IMR-90 (cell line): Measurements from ENCODE around the gene FMNL1. TPM values are rescaled to one million over a fixed set of nuclear protein-coding genes. Genes with fewer than 3 reads are reported as not detected.
"Not testable (repeated sequence)": the region's sequence is repeated elsewhere in the genome, so short reads cannot be mapped to it uniquely, and the experiment has no call there.

Experiments
- ATAC-seq: fragments of 200-7000 bp; cut with Tn5 transposase; 2 replicates; pipeline ENCODE4 v1.9.1; 2020; ENCODE audit warnings: low read depth, mild to moderate bottlenecking, moderate library complexity
- BruUV-seq: library from RNA; stranded (reverse); fragments of 400-500 nt; replicated peaks from 2 replicates; lab custom pipeline; 2021; lab: Mats Ljungman, UMichigan
- CTCF ChIA-PET: fragments of 300-600 bp; formaldehyde crosslinking; extraction: SDS; loops from one replicate; lab custom pipeline; 2021; ENCODE audit warnings: antibody characterized with exemption; lab: Yijun Ruan, JAX
- POLR2A ChIA-PET: fragments of 300-600 bp; sonication (Branson Sonifier 250); formaldehyde crosslinking; loops from one replicate; lab custom pipeline; 2022; ENCODE audit warnings: antibody characterized with exemption; ENCODE audit not compliant: unreplicated experiment; lab: Charles Lee
- DNase-seq: peaks from one replicate; pipeline ENCODE4 v3.0.0; 2013
- H2AFZ ChIP-seq: replicated peaks from 2 replicates; pipeline ENCODE3; 2013; ENCODE audit warnings: low read length, mild to moderate bottlenecking; ENCODE audit not compliant: poor library complexity
- H2AK5ac ChIP-seq: 2 replicates; pipeline ENCODE4 v1.6.1; 2013; ENCODE audit warnings: low read depth, low read length, inconsistent platforms
- H2AK9ac ChIP-seq: replicated peaks from 2 replicates; pipeline ENCODE3; 2013; ENCODE audit warnings: mild to moderate bottlenecking, low read depth, low read length, moderate library complexity; ENCODE audit not compliant: poor library complexity
- H2BK120ac ChIP-seq: 2 replicates; pipeline ENCODE4 v1.6.1; 2013; ENCODE audit warnings: low read depth, low read length, inconsistent platforms
- H2BK15ac ChIP-seq: 3 replicates; pipeline ENCODE4 v1.6.1; 2013; ENCODE audit warnings: low read depth, low read length, inconsistent platforms
- H2BK20ac ChIP-seq: 2 replicates; pipeline ENCODE4 v1.6.1; 2013; ENCODE audit warnings: low read depth, mild to moderate bottlenecking, inconsistent platforms, low read length, moderate library complexity
- H2BK5ac ChIP-seq: 2 replicates; pipeline ENCODE4 v1.6.1; 2013; ENCODE audit warnings: mild to moderate bottlenecking, low read depth, low read length, inconsistent platforms; ENCODE audit not compliant: poor library complexity, severe bottlenecking
- H3K14ac ChIP-seq: replicated peaks from 2 replicates; pipeline ENCODE4 v1.6.1; 2013; ENCODE audit warnings: low read depth, low read length, inconsistent platforms
- H3K18ac ChIP-seq: 2 replicates; pipeline ENCODE4 v1.6.1; 2013; ENCODE audit warnings: low read depth, low read length, control low read depth
- H3K23ac ChIP-seq: 2 replicates; pipeline ENCODE4 v1.6.1; 2013; ENCODE audit warnings: low read depth, low read length, inconsistent platforms
- H3K27ac ChIP-seq: 2 replicates; pipeline ENCODE4 v1.5.1; 2013; ENCODE audit warnings: mild to moderate bottlenecking, control low read depth, low read length; ENCODE audit not compliant: insufficient read depth
- H3K27me3 ChIP-seq: 2 replicates; pipeline ENCODE4 v1.6.1; 2013; ENCODE audit warnings: low read length; ENCODE audit not compliant: control insufficient read depth, insufficient read depth
- H3K36me3 ChIP-seq: 2 replicates; pipeline ENCODE4 v1.6.1; 2013; ENCODE audit warnings: low read length, mixed read lengths; ENCODE audit not compliant: control insufficient read depth, insufficient read depth
- H3K4ac ChIP-seq: 2 replicates; pipeline ENCODE4 v1.6.1; 2013; ENCODE audit warnings: low read depth, low read length, inconsistent platforms
- H3K4me1 ChIP-seq: 2 replicates; pipeline ENCODE4 v1.6.1; 2013; ENCODE audit warnings: low read length, mixed read lengths; ENCODE audit not compliant: control insufficient read depth, insufficient read depth
- H3K4me2 ChIP-seq: 2 replicates; pipeline ENCODE4 v1.6.1; 2013; ENCODE audit warnings: low read depth, mild to moderate bottlenecking, control low read depth, low read length, moderate library complexity
- H3K4me3 ChIP-seq: 2 replicates; pipeline ENCODE4 v1.5.1; 2013; ENCODE audit warnings: low read depth, mild to moderate bottlenecking, control low read depth, low read length, moderate library complexity; ENCODE audit not compliant: insufficient read depth
- H3K56ac ChIP-seq: 2 replicates; pipeline ENCODE4 v1.6.1; 2013; ENCODE audit warnings: low read length, inconsistent platforms; ENCODE audit not compliant: insufficient read depth; ENCODE audit errors: extremely low read depth
- H3K79me1 ChIP-seq, 2 experiments: 2 replicates each; pipeline ENCODE4 v1.6.1; 2013; ENCODE audit warnings: low read length in 2 of 2, inconsistent platforms in 1 of 2, low read depth in 1 of 2
- H3K9ac ChIP-seq: 2 replicates; pipeline ENCODE4 v1.6.1; 2013; ENCODE audit warnings: low read depth, low read length, control low read depth
- H3K9me1 ChIP-seq: 2 replicates; pipeline ENCODE4 v1.6.1; 2013; ENCODE audit warnings: low read length, inconsistent platforms; ENCODE audit not compliant: insufficient read depth
- H3K9me3 ChIP-seq: 2 replicates; pipeline ENCODE4 v1.6.1; 2013; ENCODE audit warnings: low read length; ENCODE audit not compliant: control insufficient read depth, insufficient read depth
- H4K20me1 ChIP-seq: 2 replicates; pipeline ENCODE4 v1.6.1; 2013; ENCODE audit warnings: low read length, inconsistent platforms; ENCODE audit not compliant: insufficient read depth
- H4K5ac ChIP-seq: 2 replicates; pipeline ENCODE4 v1.6.1; 2013; ENCODE audit warnings: mild to moderate bottlenecking, low read depth, low read length, control low read depth
- H4K8ac ChIP-seq, 2 experiments: 2 replicates each; pipeline ENCODE4 v1.6.1; 2013; ENCODE audit warnings: low read depth in 2 of 2, low read length in 2 of 2, control low read depth in 1 of 2, inconsistent platforms in 1 of 2
- H4K91ac ChIP-seq: 2 replicates; pipeline ENCODE4 v1.6.1; 2013; ENCODE audit warnings: low read depth, low read length, inconsistent platforms; ENCODE audit not compliant: insufficient read depth
- CEBPB ChIP-seq: IDR thresholded peaks from 2 replicates; pipeline ENCODE4 v1.6.1; 2012; ENCODE audit warnings: low read depth, low read length, improper control_type of control experiment
- WGBS, 2 experiments: methylation state at CpG; one replicate each; pipeline versions ENCODE4 v1.1.5 to v1.1.7; 2013; ENCODE audit warnings: missing lambda C conversion rate in 2 of 2; ENCODE audit not compliant: insufficient read length in 1 of 2; ENCODE audit errors: extremely low coverage in 2 of 2; 5-methylcytosine and 5-hydroxymethylcytosine counted together
- dilution Hi-C: fragments of 300-500 bp; cut with HindIII; formaldehyde crosslinking; loops from one replicate; pipeline ENCODE4 v1.14.3; 2018; ENCODE audit warnings: low sequenced_read_pairs; ENCODE audit not compliant: unreplicated experiment
- in situ Hi-C: fragments of 300-500 bp; cut with MboI; formaldehyde crosslinking; loops from 3 replicates; pipeline ENCODE4 v1.14.3; 2019; ENCODE audit warnings: low sequenced_read_pairs, inconsistent platforms, mixed read lengths
- intact Hi-C: fragments of 100-400 bp; cut with micrococcal nuclease; formaldehyde crosslinking; loops from 2 replicates; pipeline ENCODE4 v1.10.0; 2022
- polyA plus RNA-seq, 3 experiments: library from polyadenylated mRNA; depleted of rRNA; stranded (reverse); fragments of >200 nt; gene quantifications; 2 replicates each; pipeline ENCODE4 v1.2.3, GENCODE V29; 2012; ENCODE audit warnings: low replicate concordance in 1 of 3
- total RNA-seq: library from RNA; depleted of rRNA; stranded (reverse); fragments of >200 nt; gene quantifications from 2 replicates; pipeline ENCODE4 v1.2.3, GENCODE V29; 2012

The FMNL1 gene
- total and polyA plus RNA-seq, 2 of the 4 experiments (the other 2 are of a cell fraction), result 0.36 to 2.3 TPM

GRCh38 chr17:45201880-45202279 is 19.8 kb upstream of the FMNL1 start:
- H3K9ac ChIP-seq, BruUV-seq, H3K4ac ChIP-seq, intact Hi-C loops, H3K9me3 ChIP-seq, H2AK5ac ChIP-seq, H4K20me1 ChIP-seq, H3K56ac ChIP-seq, H4K8ac ChIP-seq, H3K4me3 ChIP-seq, H3K27me3 ChIP-seq, H3K14ac ChIP-seq, ATAC-seq, H3K18ac ChIP-seq, H2BK20ac ChIP-seq, H4K91ac ChIP-seq, H3K79me1 ChIP-seq, H2AFZ ChIP-seq, H3K36me3 ChIP-seq, H2BK5ac ChIP-seq, H2BK120ac ChIP-seq, H3K27ac ChIP-seq, H3K9me1 ChIP-seq, dilution Hi-C loops, H2BK15ac ChIP-seq, H3K4me2 ChIP-seq, CTCF ChIA-PET, H2AK9ac ChIP-seq, DNase-seq, H3K23ac ChIP-seq, H4K5ac ChIP-seq: not testable (repeated sequence)
- peaks cover 10% of the 10 kb centered on the region for H3K4me1 ChIP-seq
- in situ Hi-C loops, result loop anchor here (25.0 kb wide), 1 partner anchor 385 kb away; no protein-coding TSS in a partner anchor
- peak; percentile 61; the same call in 1 of the 2 replicates for TF ChIP-seq CEBPB
- POLR2A ChIA-PET, result interaction anchor here (0.7 kb wide), 1 partner anchor 40 kb away, joined by 4 read pairs; the partner anchor contains the start of gene HEXIM2
- WGBS, 2 experiments, result 60% methylated on average over 1 of the region's 6 CpGs; no CpG with 5 or more reads in 1 of the 2 experiments
